IMR-90 (cell line): ENCODE measurements around the gene NTN4. TPM values are rescaled to one million over a fixed set of nuclear protein-coding genes. Genes with fewer than 3 reads are reported as not detected.

Experiments used
- ATAC-seq: fragments of 200-7000 bp; cut with Tn5 transposase; 2 replicates; pipeline ENCODE4 v1.9.1; 2020; ENCODE audit warnings: low read depth, mild to moderate bottlenecking, moderate library complexity
- BruUV-seq: library from RNA; stranded (reverse); fragments of 400-500 nt; replicated peaks from 2 replicates; lab custom pipeline; 2021; lab: Mats Ljungman, UMichigan
- CTCF ChIA-PET: fragments of 300-600 bp; formaldehyde crosslinking; extraction: SDS; loops from one replicate; lab custom pipeline; 2021; ENCODE audit warnings: antibody characterized with exemption; lab: Yijun Ruan, JAX
- POLR2A ChIA-PET: fragments of 300-600 bp; sonication (Branson Sonifier 250); formaldehyde crosslinking; loops from one replicate; lab custom pipeline; 2022; ENCODE audit warnings: antibody characterized with exemption; ENCODE audit not compliant: unreplicated experiment; lab: Charles Lee
- DNase-seq: peaks from one replicate; pipeline ENCODE4 v3.0.0; 2013
- H2AFZ ChIP-seq: replicated peaks from 2 replicates; pipeline ENCODE3; 2013; ENCODE audit warnings: low read length, mild to moderate bottlenecking; ENCODE audit not compliant: poor library complexity
- H2AK5ac ChIP-seq: 2 replicates; pipeline ENCODE4 v1.6.1; 2013; ENCODE audit warnings: low read depth, low read length, inconsistent platforms
- H2AK9ac ChIP-seq: replicated peaks from 2 replicates; pipeline ENCODE3; 2013; ENCODE audit warnings: mild to moderate bottlenecking, low read depth, low read length, moderate library complexity; ENCODE audit not compliant: poor library complexity
- H2BK120ac ChIP-seq: 2 replicates; pipeline ENCODE4 v1.6.1; 2013; ENCODE audit warnings: low read depth, low read length, inconsistent platforms
- H2BK15ac ChIP-seq: 3 replicates; pipeline ENCODE4 v1.6.1; 2013; ENCODE audit warnings: low read depth, low read length, inconsistent platforms
- H2BK20ac ChIP-seq: 2 replicates; pipeline ENCODE4 v1.6.1; 2013; ENCODE audit warnings: low read depth, mild to moderate bottlenecking, inconsistent platforms, low read length, moderate library complexity
- H2BK5ac ChIP-seq: 2 replicates; pipeline ENCODE4 v1.6.1; 2013; ENCODE audit warnings: mild to moderate bottlenecking, low read depth, low read length, inconsistent platforms; ENCODE audit not compliant: poor library complexity, severe bottlenecking
- H3K14ac ChIP-seq: replicated peaks from 2 replicates; pipeline ENCODE4 v1.6.1; 2013; ENCODE audit warnings: low read depth, low read length, inconsistent platforms
- H3K18ac ChIP-seq: 2 replicates; pipeline ENCODE4 v1.6.1; 2013; ENCODE audit warnings: low read depth, low read length, control low read depth
- H3K23ac ChIP-seq: 2 replicates; pipeline ENCODE4 v1.6.1; 2013; ENCODE audit warnings: low read depth, low read length, inconsistent platforms
- H3K27ac ChIP-seq: 2 replicates; pipeline ENCODE4 v1.5.1; 2013; ENCODE audit warnings: mild to moderate bottlenecking, control low read depth, low read length; ENCODE audit not compliant: insufficient read depth
- H3K27me3 ChIP-seq: 2 replicates; pipeline ENCODE4 v1.6.1; 2013; ENCODE audit warnings: low read length; ENCODE audit not compliant: control insufficient read depth, insufficient read depth
- H3K36me3 ChIP-seq: 2 replicates; pipeline ENCODE4 v1.6.1; 2013; ENCODE audit warnings: low read length, mixed read lengths; ENCODE audit not compliant: control insufficient read depth, insufficient read depth
- H3K4ac ChIP-seq: 2 replicates; pipeline ENCODE4 v1.6.1; 2013; ENCODE audit warnings: low read depth, low read length, inconsistent platforms
- H3K4me1 ChIP-seq: 2 replicates; pipeline ENCODE4 v1.6.1; 2013; ENCODE audit warnings: low read length, mixed read lengths; ENCODE audit not compliant: control insufficient read depth, insufficient read depth
- H3K4me2 ChIP-seq: 2 replicates; pipeline ENCODE4 v1.6.1; 2013; ENCODE audit warnings: low read depth, mild to moderate bottlenecking, control low read depth, low read length, moderate library complexity
- H3K4me3 ChIP-seq: 2 replicates; pipeline ENCODE4 v1.5.1; 2013; ENCODE audit warnings: low read depth, mild to moderate bottlenecking, control low read depth, low read length, moderate library complexity; ENCODE audit not compliant: insufficient read depth
- H3K56ac ChIP-seq: 2 replicates; pipeline ENCODE4 v1.6.1; 2013; ENCODE audit warnings: low read length, inconsistent platforms; ENCODE audit not compliant: insufficient read depth; ENCODE audit errors: extremely low read depth
- H3K79me1 ChIP-seq, 2 experiments: 2 replicates each; pipeline ENCODE4 v1.6.1; 2013; ENCODE audit warnings: low read length in 2 of 2, inconsistent platforms in 1 of 2, low read depth in 1 of 2
- H3K9ac ChIP-seq: 2 replicates; pipeline ENCODE4 v1.6.1; 2013; ENCODE audit warnings: low read depth, low read length, control low read depth
- H3K9me1 ChIP-seq: 2 replicates; pipeline ENCODE4 v1.6.1; 2013; ENCODE audit warnings: low read length, inconsistent platforms; ENCODE audit not compliant: insufficient read depth
- H3K9me3 ChIP-seq: 2 replicates; pipeline ENCODE4 v1.6.1; 2013; ENCODE audit warnings: low read length; ENCODE audit not compliant: control insufficient read depth, insufficient read depth
- H4K20me1 ChIP-seq: 2 replicates; pipeline ENCODE4 v1.6.1; 2013; ENCODE audit warnings: low read length, inconsistent platforms; ENCODE audit not compliant: insufficient read depth
- H4K5ac ChIP-seq: 2 replicates; pipeline ENCODE4 v1.6.1; 2013; ENCODE audit warnings: mild to moderate bottlenecking, low read depth, low read length, control low read depth
- H4K8ac ChIP-seq, 2 experiments: 2 replicates each; pipeline ENCODE4 v1.6.1; 2013; ENCODE audit warnings: low read depth in 2 of 2, low read length in 2 of 2, control low read depth in 1 of 2, inconsistent platforms in 1 of 2
- H4K91ac ChIP-seq: 2 replicates; pipeline ENCODE4 v1.6.1; 2013; ENCODE audit warnings: low read depth, low read length, inconsistent platforms; ENCODE audit not compliant: insufficient read depth
- BHLHE40 ChIP-seq: fragments of 150-350 bp; IDR thresholded peaks from 2 replicates; pipeline ENCODE4 v1.6.1; 2016; ENCODE audit warnings: mild to moderate bottlenecking, low read depth, low read length
- CEBPB ChIP-seq: IDR thresholded peaks from 2 replicates; pipeline ENCODE4 v1.6.1; 2012; ENCODE audit warnings: low read depth, low read length, improper control_type of control experiment
- CHD1 ChIP-seq: IDR thresholded peaks from 2 replicates; pipeline ENCODE4 v1.6.1; 2012; ENCODE audit warnings: low read depth, low read length, improper control_type of control experiment
- CTCF ChIP-seq: conservative IDR thresholded peaks from 2 replicates; pipeline ENCODE4 v1.5.1; 2012; ENCODE audit warnings: mild to moderate bottlenecking, low read depth, low read length, improper control_type of control experiment
- ELK1 ChIP-seq: fragments of 150-350 bp; IDR thresholded peaks from 2 replicates; pipeline ENCODE4 v1.6.1; 2016; ENCODE audit warnings: low read depth, mild to moderate bottlenecking, low read length, moderate library complexity, borderline replicate concordance
- FOS ChIP-seq: fragments of 150-350 bp; IDR thresholded peaks from 2 replicates; pipeline ENCODE4 v1.6.1; 2016; ENCODE audit warnings: low read depth, low read length
- MXI1 ChIP-seq: IDR thresholded peaks from 2 replicates; pipeline ENCODE4 v1.6.1; 2012; ENCODE audit warnings: low read depth, mild to moderate bottlenecking, low read length, moderate library complexity, borderline replicate concordance
- POLR2A ChIP-seq: IDR thresholded peaks from 2 replicates; pipeline ENCODE4 v1.6.1; 2012; ENCODE audit warnings: mild to moderate bottlenecking, low read depth, low read length
- RAD21 ChIP-seq: IDR thresholded peaks from 2 replicates; pipeline ENCODE4 v1.6.1; 2012; ENCODE audit warnings: low read length, improper control_type of control experiment
- RCOR1 ChIP-seq: IDR thresholded peaks from 2 replicates; pipeline ENCODE4 v1.6.1; 2012; ENCODE audit warnings: mild to moderate bottlenecking, low read length, improper control_type of control experiment; ENCODE audit not compliant: insufficient replicate concordance
- RFX5 ChIP-seq: IDR thresholded peaks from 2 replicates; pipeline ENCODE4 v1.8.0; 2012; ENCODE audit warnings: low read depth, mild to moderate bottlenecking, low read length, moderate library complexity
- SMC3 ChIP-seq: fragments of 150-350 bp; IDR thresholded peaks from 2 replicates; pipeline ENCODE4 v1.6.1; 2016; ENCODE audit warnings: low read depth, mild to moderate bottlenecking, antibody characterized with exemption, low read length, moderate library complexity
- WGBS, 2 experiments: methylation state at CpG; one replicate each; pipeline versions ENCODE4 v1.1.5 to v1.1.7; 2013; ENCODE audit warnings: missing lambda C conversion rate in 2 of 2; ENCODE audit not compliant: insufficient read length in 1 of 2; ENCODE audit errors: extremely low coverage in 2 of 2; 5-methylcytosine and 5-hydroxymethylcytosine counted together
- dilution Hi-C: fragments of 300-500 bp; cut with HindIII; formaldehyde crosslinking; loops from one replicate; pipeline ENCODE4 v1.14.3; 2018; ENCODE audit warnings: low sequenced_read_pairs; ENCODE audit not compliant: unreplicated experiment
- in situ Hi-C: fragments of 300-500 bp; cut with MboI; formaldehyde crosslinking; loops from 3 replicates; pipeline ENCODE4 v1.14.3; 2019; ENCODE audit warnings: low sequenced_read_pairs, inconsistent platforms, mixed read lengths
- intact Hi-C: fragments of 100-400 bp; cut with micrococcal nuclease; formaldehyde crosslinking; loops from 2 replicates; pipeline ENCODE4 v1.10.0; 2022
- polyA plus RNA-seq, 3 experiments: library from polyadenylated mRNA; depleted of rRNA; stranded (reverse); fragments of >200 nt; gene quantifications; 2 replicates each; pipeline ENCODE4 v1.2.3, GENCODE V29; 2012; ENCODE audit warnings: low replicate concordance in 1 of 3
- total RNA-seq: library from RNA; depleted of rRNA; stranded (reverse); fragments of >200 nt; gene quantifications from 2 replicates; pipeline ENCODE4 v1.2.3, GENCODE V29; 2012
- TF ChIP-seq, protein P1 (sequence below): fragments of 150-350 bp; IDR thresholded peaks from 2 replicates; pipeline ENCODE4 v1.6.1; 2017; ENCODE audit warnings: mild to moderate bottlenecking, antibody characterized with exemption, low read length, low read depth

The NTN4 gene
- total and polyA plus RNA-seq, 2 of the 4 experiments (the other 2 are of a cell fraction): 54.6 to 56.6 TPM

DNA sequence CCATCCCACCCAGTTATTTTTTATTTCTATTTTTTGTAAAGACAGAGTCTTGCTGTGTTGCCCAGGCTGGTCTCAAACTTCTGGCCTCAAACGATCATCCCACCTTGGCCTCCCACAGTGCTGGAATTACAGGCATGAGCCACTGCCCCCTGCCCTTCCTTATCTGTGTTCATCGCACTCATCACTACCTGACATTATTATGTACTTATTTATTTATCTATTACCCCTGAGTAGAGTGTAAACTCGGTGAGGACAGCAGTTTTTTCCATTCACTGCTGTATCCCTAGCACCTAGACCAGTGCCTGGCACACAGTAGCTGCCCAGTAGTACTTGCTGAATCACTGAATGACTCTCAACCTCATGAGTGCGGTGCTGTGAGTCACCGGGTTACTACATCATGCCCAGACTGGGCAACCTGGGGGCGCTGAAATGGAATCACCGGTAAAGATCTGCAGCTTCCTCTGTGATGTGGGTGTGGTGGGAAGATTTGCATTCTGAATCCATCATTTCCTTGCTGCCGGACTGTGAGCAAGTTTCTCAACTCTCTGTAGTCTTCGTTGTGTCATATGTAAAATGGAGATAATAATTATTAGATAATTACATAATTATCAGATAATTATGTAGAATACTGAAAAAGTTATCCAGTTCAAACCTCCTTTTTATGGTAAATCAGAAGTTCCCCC is 157.4 kb downstream of the NTN4 start (continued):
- TF ChIP-seq CTCF: no peak
- TF ChIP-seq FOS: peak; percentile 88

DNA sequence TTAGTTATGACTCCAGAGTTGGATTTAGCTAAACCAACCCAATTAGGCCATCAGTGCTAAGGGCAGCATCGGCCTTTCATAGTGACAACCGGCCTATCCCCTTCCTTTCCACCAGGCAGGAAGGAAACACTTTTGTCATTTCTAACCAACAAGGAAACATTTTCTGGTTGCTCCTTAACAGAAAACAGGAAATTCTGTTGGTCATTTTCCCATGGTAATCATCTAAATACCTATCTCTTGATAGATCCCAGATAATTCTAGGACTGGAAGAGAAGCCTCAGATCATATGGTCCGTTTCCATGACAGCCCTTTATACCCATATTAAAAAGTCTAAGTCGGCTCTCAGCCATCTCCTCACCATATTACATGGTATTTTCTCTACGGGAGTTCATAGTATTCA is 160.1 kb downstream of the NTN4 start:
- peak overlapping the region; percentile 83 for H2BK120ac ChIP-seq
- intact Hi-C loops (no loop called here), in situ Hi-C loops (no loop called here), dilution Hi-C loops (no loop called here)
- no TSS peak for BruUV-seq
- no peak overlapping the region for H3K4me2 ChIP-seq
- H4K8ac ChIP-seq: peak overlapping the region in 1 of 2 experiments; percentile 67; a peak in 1 of 4 replicates
- H3K27me3 ChIP-seq: no peaks in the 10 kb centered on the region
- peak overlapping the region; percentile 68 for H3K4ac ChIP-seq
- ATAC-seq (no peak), DNase-seq (no peak)
- H3K27ac ChIP-seq: no peak overlapping the region
- peak overlapping the region; percentile 65 for H2BK20ac ChIP-seq
- H3K9me3 ChIP-seq: no peaks in the 10 kb centered on the region
- H4K91ac ChIP-seq: peak overlapping the region; percentile 61
- no peaks in the 10 kb centered on the region for H3K79me1 ChIP-seq
- H2AFZ ChIP-seq: no peak overlapping the region
- H3K14ac ChIP-seq: no peak overlapping the region; the same call in 1 of the 2 replicates
- no peak overlapping the region for H3K4me3 ChIP-seq
- H2AK9ac ChIP-seq: no peak overlapping the region
- H2BK5ac ChIP-seq: no peak overlapping the region
- H2BK15ac ChIP-seq: peak overlapping the region; percentile 91; the same call in 2 of the 3 replicates
- no peak overlapping the region; the same call in 1 of the 2 replicates for H3K18ac ChIP-seq
- H3K9ac ChIP-seq: no peak overlapping the region
- H3K9me1 ChIP-seq: peaks cover 11% of the 10 kb centered on the region
- H3K23ac ChIP-seq: no peak overlapping the region
- ChIA-PET POLR2A (no interaction called here), CTCF (no interaction called here)
- no peaks in the 10 kb centered on the region for H4K20me1 ChIP-seq
- H3K36me3 ChIP-seq: no peaks in the 10 kb centered on the region
- H4K5ac ChIP-seq: no peak overlapping the region
- H2AK5ac ChIP-seq: peak overlapping the region; percentile 79; the same call in 1 of the 2 replicates
- no peak overlapping the region for H3K56ac ChIP-seq
- peaks cover 9% of the 10 kb centered on the region for H3K4me1 ChIP-seq
- no CpG with 5 or more reads among the region's 5 CpGs for WGBS, 2 experiments
- no peak for TF ChIP-seq MXI1
- no peak for TF ChIP-seq ELK1
- TF ChIP-seq CHD1: no peak
- TF ChIP-seq SMC3: no peak
- TF ChIP-seq RFX5: no peak
- TF ChIP-seq, protein P1, sequence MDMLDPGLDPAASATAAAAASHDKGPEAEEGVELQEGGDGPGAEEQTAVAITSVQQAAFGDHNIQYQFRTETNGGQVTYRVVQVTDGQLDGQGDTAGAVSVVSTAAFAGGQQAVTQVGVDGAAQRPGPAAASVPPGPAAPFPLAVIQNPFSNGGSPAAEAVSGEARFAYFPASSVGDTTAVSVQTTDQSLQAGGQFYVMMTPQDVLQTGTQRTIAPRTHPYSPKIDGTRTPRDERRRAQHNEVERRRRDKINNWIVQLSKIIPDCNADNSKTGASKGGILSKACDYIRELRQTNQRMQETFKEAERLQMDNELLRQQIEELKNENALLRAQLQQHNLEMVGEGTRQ: no peak
- no peak for TF ChIP-seq CEBPB
- no peak for TF ChIP-seq RAD21
- no peak for TF ChIP-seq BHLHE40
- no peak for TF ChIP-seq RCOR1
- no peak for TF ChIP-seq POLR2A
- TF ChIP-seq FOS: no peak
